ENCODE results near the gene SAMD4B. TPM values are rescaled to one million over a fixed set of nuclear protein-coding genes. Genes with fewer than 3 reads are reported as not detected.
A peak's percentile ranks its signal among the peaks of the same experiment; 100 is the strongest.

Gene SAMD4B
- total and polyA plus RNA-seq, 9 of the 15 experiments (the other 6 are each of a cell fraction or from before 2014, with no cell fraction given), result 3.4 to 90.5 (median 38.0) TPM

DNA sequence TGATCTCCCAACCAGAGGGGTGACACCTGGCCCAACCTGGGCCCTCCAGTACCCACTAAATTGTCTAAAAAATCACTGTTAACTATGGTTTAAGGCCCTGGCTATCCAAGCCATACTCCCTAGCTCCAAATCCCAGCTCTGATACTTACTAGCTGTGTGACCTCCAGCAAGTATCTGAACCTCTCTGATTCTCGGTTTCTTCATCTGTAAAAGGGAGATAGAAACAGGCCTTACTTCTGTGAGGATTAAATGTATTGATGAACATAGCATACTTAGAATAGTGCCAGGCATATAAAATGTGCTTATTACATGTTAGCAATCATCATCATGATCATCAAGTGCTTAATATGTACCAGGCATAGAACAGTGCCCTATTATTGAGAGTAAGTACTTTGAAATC is 26.3 kb upstream of the SAMD4B start:
- no peak for ATAC-seq
- 93% methylated on average over 1 of the region's 1 CpG for WGBS (ENCODE audit: insufficient coverage, low coverage, missing lambda C conversion rate)
- Histone ChIP-seq H3K4me2 (ENCODE audit: insufficient read depth, low read length) (no peak overlapping the region), H3K79me2 (ENCODE audit: control insufficient read depth, insufficient read depth, low read length) (peaks cover 23% of the 10 kb centered on the region), H3K9me1 (ENCODE audit: control insufficient read depth, insufficient read depth, low read length) (no peaks in the 10 kb centered on the region), H2AFZ (ENCODE audit: low read depth, low read length) (no peak overlapping the region), H3K27ac (ENCODE audit: extremely low read depth, low read depth, low read length) (no peak overlapping the region), H3K36me3 (ENCODE audit: control insufficient read depth, insufficient read depth, low read length) (peaks cover 62% of the 10 kb centered on the region; the same call in 2 of the 3 replicates), H3K4me3 (no peak overlapping the region), H3K4me1 (replicated peaks in 1 of 2; ENCODE audit: control insufficient read depth in 2 of 2, insufficient read depth in 2 of 2, low read length in 2 of 2) (peaks cover 8 to 15% of the 10 kb centered on the region in 2 experiments; a peak in 4 of 5 replicates), H3K9me3 (replicated peaks; ENCODE audit: control insufficient read depth, insufficient read depth, low read depth, low read length) (no peaks in the 10 kb centered on the region), H3K9ac (ENCODE audit: insufficient read depth in 1 of 2, low read depth in 2 of 2, low read length in 2 of 2) (no peak overlapping the region), H3K27me3 (ENCODE audit: control insufficient read depth in 2 of 2, insufficient read depth in 2 of 2, low read length in 2 of 2) (no peaks in the 10 kb centered on the region), H4K20me1 (replicated peaks; ENCODE audit: control insufficient read depth, insufficient read depth, low read length) (no peaks in the 10 kb centered on the region)
- CTCF ChIA-PET (ENCODE audit: low intra/inter-chr PET ratio), result no interaction called here
- DNase-seq (ENCODE audit: extremely low read depth in 1 of 4, low spot score in 3 of 4), result no peak
- BruUV-seq (replicated peaks), result no TSS peak
- TF ChIP-seq, protein P1, sequence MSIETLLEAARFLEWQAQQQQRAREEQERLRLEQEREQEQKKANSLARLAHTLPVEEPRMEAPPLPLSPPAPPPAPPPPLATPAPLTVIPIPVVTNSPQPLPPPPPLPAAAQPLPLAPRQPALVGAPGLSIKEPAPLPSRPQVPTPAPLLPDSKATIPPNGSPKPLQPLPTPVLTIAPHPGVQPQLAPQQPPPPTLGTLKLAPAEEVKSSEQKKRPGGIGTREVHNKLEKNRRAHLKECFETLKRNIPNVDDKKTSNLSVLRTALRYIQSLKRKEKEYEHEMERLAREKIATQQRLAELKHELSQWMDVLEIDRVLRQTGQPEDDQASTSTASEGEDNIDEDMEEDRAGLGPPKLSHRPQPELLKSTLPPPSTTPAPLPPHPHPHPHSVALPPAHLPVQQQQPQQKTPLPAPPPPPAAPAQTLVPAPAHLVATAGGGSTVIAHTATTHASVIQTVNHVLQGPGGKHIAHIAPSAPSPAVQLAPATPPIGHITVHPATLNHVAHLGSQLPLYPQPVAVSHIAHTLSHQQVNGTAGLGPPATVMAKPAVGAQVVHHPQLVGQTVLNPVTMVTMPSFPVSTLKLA (conservative IDR thresholded peaks at IDR 0.05), result no peak
- TF ChIP-seq KDM1A (IDR thresholded peaks at IDR 0.05) (peak in 1 of 2 experiments; percentile 52; a peak in 1 of 4 replicates), BCOR (IDR thresholded peaks at IDR 0.05) (peak; percentile 91), ZFP36 (IDR thresholded peaks at IDR 0.05; ENCODE audit: low read depth, low read length, partially characterized antibody) (peak; percentile 53), RBM25 (IDR thresholded peaks at IDR 0.05; ENCODE audit: low read depth, low read length, severe bottlenecking) (peak; percentile 76), MAFG (tag; conservative IDR thresholded peaks at IDR 0.05) (no peak), SMARCA5 (IDR thresholded peaks at IDR 0.05) (peak; percentile 57; the same call in 1 of the 2 replicates), HDAC2 (IDR thresholded peaks at IDR 0.05) (0 out of 2 replicates have a peak, but pooled peaks have one; percentile 32)
- FAIRE-seq, result no peak
- in situ Hi-C loops (cut with MboI) (no loop called here), intact Hi-C loops (cut with micrococcal nuclease) (no loop called here)
- POLR2A ChIA-PET, result no interaction called here

Measured in K562 (cell line).